Peyer's patch (tissue), 4 donors: ENCODE data around the gene CPA2. TPM values are rescaled to one million over a fixed set of nuclear protein-coding genes. Genes with fewer than 3 reads are reported as not detected.

ENCODE experiments used
- DNase-seq, 3 donors: peaks; one replicate each; pipeline ENCODE4 v3.0.0-alpha.2; 2017 to 2019
- H3K27ac ChIP-seq, 4 donors: fragments of 200-600 bp; sonication (generic); one replicate each; pipeline ENCODE4 v1.5.1; 2016 to 2019
- H3K27me3 ChIP-seq, 2 donors: fragments of 200-600 bp; sonication (generic); one replicate each; pipeline ENCODE4 v1.5.1; 2019
- H3K36me3 ChIP-seq, 3 donors: fragments of 200-600 bp; sonication (generic); one replicate each; pipeline ENCODE4 v1.5.1; 2016 to 2019
- H3K4me1 ChIP-seq, 4 donors: fragments of 200-600 bp; sonication (generic); one replicate each; pipeline ENCODE4 v1.5.1; 2016 to 2019
- H3K4me3 ChIP-seq, 4 donors: fragments of 200-600 bp; sonication (generic); 1 replicate in 3 of 4; 2 replicates in 1 of 4; pipeline ENCODE4 v1.5.1; 2016 to 2019; ENCODE audit warnings: mild to moderate bottlenecking in 1 of 4
- H3K9me3 ChIP-seq, 4 donors: fragments of 200-600 bp; sonication (generic); one replicate each; pipeline ENCODE4 v1.5.1; 2016 to 2019; ENCODE audit warnings: mild to moderate bottlenecking in 1 of 4
- POLR2A ChIP-seq, 2 donors: fragments of 450-650 bp; IDR thresholded peaks; one replicate each; pipeline ENCODE4 v1.5.1; 2017; ENCODE audit warnings: antibody characterized with exemption in 2 of 2, mild to moderate bottlenecking in 2 of 2, moderate library complexity in 2 of 2
- total RNA-seq, 4 donors: library from RNA; depleted of rRNA; stranded (reverse); fragments of >200 nt; gene quantifications; one replicate each; pipeline ENCODE4 v1.1.0, GENCODE V29; 2016
- TF ChIP-seq, protein P1 (sequence below), 6 experiments: fragments of 450-650 bp in 4 of 6; fragments of 200-600 bp in 2 of 6; sonication (generic) in 1 of 6; IDR thresholded peaks; one replicate each; pipeline ENCODE4 v1.5.1; 2017 to 2019; ENCODE audit warnings: antibody characterized with exemption in 6 of 6, mild to moderate bottlenecking in 3 of 6, moderate library complexity in 1 of 6

Gene CPA2
- total RNA-seq, 4 donors from 2014 or later = 2.6 to 12.6 (median 2.7) TPM; not detected in 1

GRCh38 chr7:130272381-130273080, 5.9 kb downstream of the CPA2 start:
- Histone ChIP-seq H3K27me3 (no peaks in the 10 kb centered on the region), H3K27ac (no peak overlapping the region), H3K9me3 (no peaks in the 10 kb centered on the region), H3K4me3 (peak overlapping the region in 2 of 4 donors; percentile 5 to 16), H3K36me3 (no peaks in the 10 kb centered on the region), H3K4me1 (peaks cover 0 to 10% (median 0%) of the 10 kb centered on the region in 4 donors)
- TF ChIP-seq, protein P1, sequence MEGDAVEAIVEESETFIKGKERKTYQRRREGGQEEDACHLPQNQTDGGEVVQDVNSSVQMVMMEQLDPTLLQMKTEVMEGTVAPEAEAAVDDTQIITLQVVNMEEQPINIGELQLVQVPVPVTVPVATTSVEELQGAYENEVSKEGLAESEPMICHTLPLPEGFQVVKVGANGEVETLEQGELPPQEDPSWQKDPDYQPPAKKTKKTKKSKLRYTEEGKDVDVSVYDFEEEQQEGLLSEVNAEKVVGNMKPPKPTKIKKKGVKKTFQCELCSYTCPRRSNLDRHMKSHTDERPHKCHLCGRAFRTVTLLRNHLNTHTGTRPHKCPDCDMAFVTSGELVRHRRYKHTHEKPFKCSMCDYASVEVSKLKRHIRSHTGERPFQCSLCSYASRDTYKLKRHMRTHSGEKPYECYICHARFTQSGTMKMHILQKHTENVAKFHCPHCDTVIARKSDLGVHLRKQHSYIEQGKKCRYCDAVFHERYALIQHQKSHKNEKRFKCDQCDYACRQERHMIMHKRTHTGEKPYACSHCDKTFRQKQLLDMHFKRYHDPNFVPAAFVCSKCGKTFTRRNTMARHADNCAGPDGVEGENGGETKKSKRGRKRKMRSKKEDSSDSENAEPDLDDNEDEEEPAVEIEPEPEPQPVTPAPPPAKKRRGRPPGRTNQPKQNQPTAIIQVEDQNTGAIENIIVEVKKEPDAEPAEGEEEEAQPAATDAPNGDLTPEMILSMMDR (IDR thresholded peaks at IDR 0.05) = no peak
- no peak for DNase-seq

DNA sequence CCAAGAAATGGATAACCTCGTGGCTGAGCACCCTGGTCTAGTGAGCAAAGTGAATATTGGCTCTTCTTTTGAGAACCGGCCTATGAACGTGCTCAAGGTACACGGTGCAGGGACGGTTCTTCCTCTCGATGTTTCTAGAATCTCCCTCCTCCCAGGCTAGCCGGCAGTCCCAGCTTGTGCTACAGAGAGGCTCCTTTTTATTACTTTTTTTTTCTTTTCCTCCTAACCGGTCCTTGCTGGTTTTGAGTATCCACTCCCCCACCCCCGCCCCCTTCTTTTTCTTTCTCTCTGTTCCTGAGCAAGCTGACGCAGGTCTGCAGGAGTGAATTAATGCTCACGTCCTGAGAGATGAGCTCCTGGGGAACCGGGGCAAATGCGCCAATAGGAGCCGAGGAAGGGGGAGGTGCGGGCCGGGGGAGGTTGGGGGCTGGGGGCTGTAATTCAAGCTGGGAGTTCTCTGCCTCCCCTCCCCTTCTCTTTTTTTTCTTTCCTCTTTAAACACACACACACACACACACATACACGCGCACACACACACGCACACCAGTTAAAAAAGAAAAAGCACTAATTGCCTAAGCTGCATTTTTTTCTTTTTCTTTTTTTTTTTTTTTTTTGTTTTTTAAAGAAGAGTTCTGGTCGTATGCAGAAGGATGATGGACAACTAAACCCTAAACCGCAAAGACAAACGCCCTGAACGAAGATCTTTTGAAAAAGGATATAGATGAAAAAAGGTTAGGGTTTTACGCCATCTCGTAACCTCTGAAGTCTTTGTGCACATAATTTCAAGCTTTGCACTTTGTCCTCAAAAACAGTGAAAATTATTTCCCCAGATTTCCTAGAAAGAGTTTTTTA, 6.6 kb downstream of the CPA2 start:
- DNase-seq = no peak
- H3K36me3 ChIP-seq = no peaks in the 10 kb centered on the region
- peak overlapping the region in 3 of 4 donors; percentile 5 to 18 (median 16) for H3K4me3 ChIP-seq
- H3K4me1 ChIP-seq = peaks cover 0 to 10% (median 0%) of the 10 kb centered on the region in 4 donors
- no peaks in the 10 kb centered on the region for H3K9me3 ChIP-seq
- peak overlapping the region in 1 of 4 donors; percentile 60 for H3K27ac ChIP-seq
- H3K27me3 ChIP-seq = no peaks in the 10 kb centered on the region
- no peak for TF ChIP-seq POLR2A (IDR thresholded peaks at IDR 0.05)
- TF ChIP-seq, protein P1 (IDR thresholded peaks at IDR 0.05) = no peak

GRCh38 chr7:130273933-130274255, 7.2 kb downstream of the CPA2 start:
- TF ChIP-seq, protein P1 (IDR thresholded peaks at IDR 0.05) = no peak
- no peak for TF ChIP-seq POLR2A (IDR thresholded peaks at IDR 0.05)
- Histone ChIP-seq H3K9me3 (no peaks in the 10 kb centered on the region), H3K36me3 (no peaks in the 10 kb centered on the region), H3K4me1 (peaks cover 0 to 10% (median 0%) of the 10 kb centered on the region in 4 donors), H3K27ac (peak overlapping the region in 1 of 4 donors; percentile 60), H3K27me3 (no peaks in the 10 kb centered on the region), H3K4me3 (peak overlapping the region in 1 of 4 donors; percentile 16)
- no peak for DNase-seq

- no peak for DNase-seq
- Histone ChIP-seq H3K27ac (peak overlapping the region in 1 of 4 donors; percentile 60), H3K9me3 (no peaks in the 10 kb centered on the region), H3K27me3 (no peaks in the 10 kb centered on the region), H3K4me3 (no peak overlapping the region), H3K4me1 (peaks cover 0 to 10% (median 0%) of the 10 kb centered on the region in 4 donors), H3K36me3 (no peaks in the 10 kb centered on the region)
- TF ChIP-seq, protein P1 (IDR thresholded peaks at IDR 0.05) = no peak
- TF ChIP-seq POLR2A (IDR thresholded peaks at IDR 0.05) = no peak
Measured at GRCh38 chr7:130274296-130274695, 7.6 kb downstream of the CPA2 start.

DNA sequence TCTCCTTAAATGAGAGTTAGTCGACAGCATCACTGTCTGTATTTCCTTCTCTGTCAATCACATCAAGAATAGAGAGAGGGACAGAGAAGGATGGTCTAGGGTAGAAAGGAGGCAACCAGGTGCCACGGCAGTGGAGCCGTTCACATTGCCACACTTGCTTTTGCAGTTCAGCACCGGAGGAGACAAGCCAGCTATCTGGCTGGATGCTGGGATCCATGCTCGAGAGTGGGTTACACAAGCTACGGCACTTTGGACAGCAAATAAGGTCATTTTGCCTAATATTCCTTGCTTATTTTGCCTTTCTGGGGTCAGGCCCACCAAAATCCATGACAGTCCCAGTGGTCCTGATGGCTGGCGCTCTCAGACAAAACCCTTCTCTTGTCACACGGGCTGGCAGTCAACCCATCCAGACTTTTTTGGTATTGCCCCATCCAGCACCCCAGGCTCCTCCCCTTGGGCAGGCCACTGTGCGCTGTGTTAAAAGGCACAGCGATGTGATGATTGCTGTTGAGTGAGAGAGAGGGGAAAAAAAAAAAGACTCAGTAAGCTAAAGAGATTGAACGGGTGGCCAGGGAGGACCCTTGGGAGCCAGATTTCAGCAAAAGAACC, 8.4 kb downstream of the CPA2 start:
- Histone ChIP-seq H3K4me1 (peaks cover 0 to 10% (median 0%) of the 10 kb centered on the region in 4 donors), H3K4me3 (no peak overlapping the region), H3K9me3 (no peaks in the 10 kb centered on the region), H3K36me3 (no peaks in the 10 kb centered on the region), H3K27me3 (no peaks in the 10 kb centered on the region), H3K27ac (no peak overlapping the region)
- no peak for TF ChIP-seq POLR2A (IDR thresholded peaks at IDR 0.05)
- TF ChIP-seq, protein P1 (IDR thresholded peaks at IDR 0.05) = no peak
- DNase-seq = no peak
